BLaER1 (cell line): ENCODE measurements around the gene PRAC1.

ENCODE experiments used
- H3K27ac ChIP-seq: shearing (Covaris generic); formaldehyde crosslinking; 2 replicates; pipeline ENCODE4 v1.8.1; 2022
- H3K27me3 ChIP-seq: shearing (Covaris generic); formaldehyde crosslinking; 2 replicates; pipeline ENCODE4 v1.8.1; 2022
- H3K36me3 ChIP-seq: shearing (Covaris generic); formaldehyde crosslinking; 2 replicates; pipeline ENCODE4 v1.8.1; 2022
- H3K4me1 ChIP-seq: shearing (Covaris generic); formaldehyde crosslinking; 2 replicates; pipeline ENCODE4 v1.8.1; 2022
- H3K4me2 ChIP-seq: shearing (Covaris generic); formaldehyde crosslinking; 2 replicates; pipeline ENCODE4 v1.8.1; 2022
- H3K4me3 ChIP-seq: shearing (Covaris generic); formaldehyde crosslinking; 2 replicates; pipeline ENCODE4 v1.8.1; 2022
- H3K9ac ChIP-seq: shearing (Covaris generic); formaldehyde crosslinking; 2 replicates; pipeline ENCODE4 v1.8.1; 2022
- H3K9me3 ChIP-seq: shearing (Covaris generic); formaldehyde crosslinking; 2 replicates; pipeline ENCODE4 v1.8.1; 2022
- H4K20me1 ChIP-seq: shearing (Covaris generic); formaldehyde crosslinking; 2 replicates; pipeline ENCODE4 v1.8.1; 2022
- Cebpa-rat ChIP-seq: shearing (Covaris generic); IDR thresholded peaks from 2 replicates; pipeline ENCODE4 v1.8.1; 2022

PRAC1 gene

DNA sequence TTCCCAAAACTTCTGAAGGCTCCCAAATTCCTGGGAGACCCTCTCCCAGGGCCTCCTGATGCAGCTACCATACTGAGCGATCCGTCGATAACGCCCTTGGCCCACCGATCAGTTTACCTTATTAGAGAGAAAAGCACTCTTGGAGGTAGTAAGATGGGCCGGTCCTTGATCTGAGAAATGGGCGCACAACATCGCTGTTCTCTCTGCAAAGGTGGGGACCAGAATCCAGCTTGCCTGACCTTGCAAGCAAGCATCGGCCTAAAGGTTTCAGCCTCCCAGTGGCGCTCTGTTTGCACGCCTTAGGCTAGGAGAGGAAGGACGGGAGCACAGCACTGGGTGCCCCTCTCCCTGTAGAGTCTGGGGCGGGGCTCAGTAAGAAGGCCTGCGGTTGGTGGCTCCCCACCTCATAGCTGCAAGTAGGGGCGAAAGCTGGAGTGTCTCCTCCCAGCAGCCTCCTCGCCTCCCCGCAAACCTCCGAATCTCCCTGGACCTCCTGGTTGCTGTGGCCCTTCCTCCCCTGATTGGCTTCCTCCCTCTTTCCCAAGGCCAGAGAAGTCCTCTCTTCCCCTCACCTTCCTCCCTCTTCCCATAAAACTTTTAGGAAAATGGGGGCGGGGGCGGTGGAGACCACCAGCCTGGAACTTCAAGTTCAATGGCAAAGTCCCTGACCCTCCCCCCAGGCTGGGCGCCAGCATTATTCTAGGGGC lies at the start of gene PRAC1:
PRAC1 (minus strand) TSS at position 318 of the 707 bp plus-strand sequence; CDS start at position 192, 126 bp downstream.
- H4K20me1 ChIP-seq, result peaks cover 97% of the 10 kb centered on the region
- no peaks in the 10 kb centered on the region for H3K4me1 ChIP-seq
- TF ChIP-seq Cebpa-rat, result no peak
- no peak within 1 kb of the TSS for H3K4me3 ChIP-seq
- no peak within 1 kb of the TSS for H3K4me2 ChIP-seq
- peaks cover 18% of the 10 kb centered on the region for H3K9me3 ChIP-seq
- no peak within 1 kb of the TSS for H3K27ac ChIP-seq
- H3K27me3 ChIP-seq, result peaks cover 100% of the 10 kb centered on the region
- no peaks in the 10 kb centered on the region for H3K36me3 ChIP-seq
- no peak within 1 kb of the TSS for H3K9ac ChIP-seq

GRCh38 chr17:48770954-48771353 lies 48.6 kb upstream of the PRAC1 start:
- Histone ChIP-seq H3K4me1 (peaks cover 66% of the 10 kb centered on the region), H3K9me3 (peaks cover 8% of the 10 kb centered on the region), H3K27me3 (no peaks in the 10 kb centered on the region), H3K4me2 (peak overlapping the region; percentile 75), H3K36me3 (no peaks in the 10 kb centered on the region), H3K9ac (no peak overlapping the region), H3K4me3 (no peak overlapping the region), H3K27ac (no peak overlapping the region; the same call in 1 of the 2 replicates), H4K20me1 (no peaks in the 10 kb centered on the region)
- TF ChIP-seq Cebpa-rat, result peak; percentile 64

GRCh38 chr17:48769009-48769675 lies 46.8 kb upstream of the PRAC1 start:
- H3K4me2 ChIP-seq, result peak overlapping the region; percentile 75
- no peak overlapping the region for H3K27ac ChIP-seq

DNA sequence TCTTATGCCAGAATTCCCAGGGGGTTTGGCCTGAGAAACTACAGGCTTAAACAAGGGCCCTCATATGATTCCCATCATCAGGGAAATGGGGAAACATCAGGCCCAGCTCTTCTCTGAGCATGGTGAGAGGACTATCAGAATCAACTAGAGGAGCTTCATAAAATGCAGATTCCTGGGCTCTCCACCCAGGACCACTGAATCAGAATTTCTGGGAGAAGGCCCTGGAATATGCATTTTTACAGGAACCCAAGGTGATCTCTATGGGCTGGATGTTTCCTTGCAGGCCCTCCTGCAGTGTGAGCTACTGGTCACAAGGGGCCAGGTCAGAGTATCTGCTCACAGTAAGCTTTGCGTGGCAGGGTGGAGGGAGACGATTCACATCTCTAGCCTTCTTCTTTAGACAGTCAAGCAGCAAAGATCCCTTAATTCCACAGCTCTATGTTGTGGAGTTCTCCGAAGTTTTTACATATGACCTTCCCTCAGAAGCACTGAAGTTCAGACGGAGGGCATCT lies 45.0 kb upstream of the PRAC1 start:
- H3K9ac ChIP-seq, result no peak overlapping the region
- H4K20me1 ChIP-seq, result no peaks in the 10 kb centered on the region

More at GRCh38 chr17:48769009-48769675, 46.8 kb upstream of the PRAC1 start:
- TF ChIP-seq Cebpa-rat, result no peak
- no peaks in the 10 kb centered on the region for H3K27me3 ChIP-seq
- no peak overlapping the region for H3K9ac ChIP-seq
- H3K9me3 ChIP-seq, result no peaks in the 10 kb centered on the region
- no peaks in the 10 kb centered on the region for H3K36me3 ChIP-seq
- peaks cover 57% of the 10 kb centered on the region for H3K4me1 ChIP-seq
- no peaks in the 10 kb centered on the region for H4K20me1 ChIP-seq
- H3K4me3 ChIP-seq, result no peak overlapping the region

DNA sequence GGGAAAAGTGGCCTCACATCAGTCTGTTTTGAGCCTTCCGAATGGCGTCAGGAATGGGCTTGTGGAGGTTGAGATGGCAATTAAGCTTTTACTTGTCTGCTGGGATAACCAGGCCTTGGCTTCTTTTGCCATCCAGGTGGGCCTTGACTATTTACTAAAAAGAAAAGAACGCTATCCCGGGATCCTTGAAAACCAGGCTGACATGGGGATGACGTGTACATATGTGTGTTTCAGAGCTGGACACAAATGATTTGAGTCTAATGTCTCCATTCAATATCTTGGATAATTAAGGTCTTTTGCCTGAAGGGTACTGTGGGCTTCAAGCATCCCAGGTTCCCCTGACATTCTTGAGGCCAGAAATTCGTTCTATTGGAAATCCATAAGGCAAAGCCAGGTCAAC lies 38.8 kb upstream of the PRAC1 start:
- Histone ChIP-seq H3K36me3 (no peaks in the 10 kb centered on the region), H3K9ac (no peak overlapping the region), H3K9me3 (no peaks in the 10 kb centered on the region), H3K27ac (no peak overlapping the region), H4K20me1 (peaks cover 16% of the 10 kb centered on the region; the same call in 1 of the 2 replicates), H3K27me3 (peaks cover 40% of the 10 kb centered on the region), H3K4me2 (no peak overlapping the region), H3K4me3 (no peak overlapping the region), H3K4me1 (no peaks in the 10 kb centered on the region; the same call in 1 of the 2 replicates)
- no peak for TF ChIP-seq Cebpa-rat

More for the DNA sequence above, 45.0 kb upstream of the PRAC1 start:
- TF ChIP-seq Cebpa-rat, result no peak
- H3K27me3 ChIP-seq, result no peaks in the 10 kb centered on the region
- H3K27ac ChIP-seq, result no peak overlapping the region
- H3K4me3 ChIP-seq, result no peak overlapping the region
- no peak overlapping the region for H3K4me2 ChIP-seq
- no peaks in the 10 kb centered on the region for H3K36me3 ChIP-seq
- H3K9me3 ChIP-seq, result no peaks in the 10 kb centered on the region
- H3K4me1 ChIP-seq, result peaks cover 39% of the 10 kb centered on the region

DNA sequence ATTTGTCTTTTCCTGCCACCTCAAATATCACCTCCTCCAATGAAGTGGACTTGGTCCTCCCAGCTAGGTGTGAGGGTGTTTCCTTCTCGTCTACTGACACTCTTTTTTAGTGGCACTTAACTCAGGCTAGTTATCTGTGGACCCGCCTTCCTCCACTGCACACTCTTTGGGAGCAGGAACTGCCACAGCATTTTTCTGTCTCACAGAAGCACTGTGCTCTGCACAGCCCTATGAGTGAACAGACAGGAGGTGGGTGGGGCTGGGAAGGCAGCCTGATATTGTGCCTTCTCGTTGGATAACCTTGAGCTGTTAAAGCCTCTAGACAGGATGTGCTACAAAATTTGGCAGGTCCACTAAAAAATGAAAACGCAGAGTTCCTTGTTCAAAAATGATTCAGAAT lies 38.1 kb upstream of the PRAC1 start:
- H3K9ac ChIP-seq, result no peak overlapping the region
- H3K9me3 ChIP-seq, result no peaks in the 10 kb centered on the region
- peaks cover 47% of the 10 kb centered on the region for H3K27me3 ChIP-seq
- H3K36me3 ChIP-seq, result no peaks in the 10 kb centered on the region
- peaks cover 23% of the 10 kb centered on the region; the same call in 1 of the 2 replicates for H4K20me1 ChIP-seq
- no peaks in the 10 kb centered on the region; the same call in 1 of the 2 replicates for H3K4me1 ChIP-seq
- TF ChIP-seq Cebpa-rat, result no peak
- no peak overlapping the region for H3K4me3 ChIP-seq
- H3K4me2 ChIP-seq, result no peak overlapping the region
- no peak overlapping the region for H3K27ac ChIP-seq

DNA sequence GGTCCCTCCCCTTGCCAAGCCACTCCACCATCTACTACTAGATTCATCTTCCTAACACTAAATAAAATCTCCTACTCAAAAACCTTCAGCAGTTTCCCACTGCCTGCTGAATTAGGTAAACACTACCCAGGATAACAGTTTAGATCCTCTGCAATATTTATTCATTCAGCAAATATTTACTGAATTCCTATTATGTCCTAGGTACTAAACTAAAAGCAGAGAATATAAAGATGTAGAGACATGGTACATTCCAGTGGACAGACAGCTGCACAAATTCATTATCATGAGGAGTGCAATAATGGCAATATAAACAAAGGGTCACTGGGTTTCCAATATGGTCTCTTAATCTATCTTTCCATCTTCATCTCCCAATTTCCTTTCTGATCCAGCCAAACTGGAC lies 37.0 kb upstream of the PRAC1 start:
- no peak overlapping the region for H3K9ac ChIP-seq
- peaks cover 58% of the 10 kb centered on the region for H3K27me3 ChIP-seq
- H4K20me1 ChIP-seq, result peaks cover 34% of the 10 kb centered on the region
- no peaks in the 10 kb centered on the region; the same call in 1 of the 2 replicates for H3K4me1 ChIP-seq
- no peak overlapping the region for H3K4me3 ChIP-seq
- H3K9me3 ChIP-seq, result no peaks in the 10 kb centered on the region; the same call in 1 of the 2 replicates
- H3K27ac ChIP-seq, result no peak overlapping the region
- TF ChIP-seq Cebpa-rat, result no peak
- H3K4me2 ChIP-seq, result no peak overlapping the region
- H3K36me3 ChIP-seq, result no peaks in the 10 kb centered on the region

- Histone ChIP-seq H4K20me1 (peaks cover 52% of the 10 kb centered on the region), H3K4me2 (no peak overlapping the region), H3K36me3 (no peaks in the 10 kb centered on the region), H3K4me1 (no peaks in the 10 kb centered on the region; the same call in 1 of the 2 replicates), H3K27me3 (peaks cover 76% of the 10 kb centered on the region), H3K27ac (no peak overlapping the region), H3K9ac (no peak overlapping the region), H3K4me3 (no peak overlapping the region), H3K9me3 (no peaks in the 10 kb centered on the region; the same call in 1 of the 2 replicates)
- no peak for TF ChIP-seq Cebpa-rat
These were observed 35.2 kb upstream of the PRAC1 start for GRCh38 chr17:48757524-48757961.

- Histone ChIP-seq H3K27me3 (peaks cover 79% of the 10 kb centered on the region), H3K27ac (no peak overlapping the region), H3K4me3 (no peak overlapping the region), H3K4me2 (no peak overlapping the region), H3K9me3 (no peaks in the 10 kb centered on the region; the same call in 1 of the 2 replicates), H4K20me1 (peaks cover 59% of the 10 kb centered on the region), H3K36me3 (no peaks in the 10 kb centered on the region), H3K9ac (no peak overlapping the region), H3K4me1 (no peaks in the 10 kb centered on the region; the same call in 1 of the 2 replicates)
- TF ChIP-seq Cebpa-rat, result no peak
These were observed 34.5 kb upstream of the PRAC1 start for GRCh38 chr17:48756830-48757251.

GRCh38 chr17:48755356-48755755 lies 33.0 kb upstream of the PRAC1 start:
- no peak overlapping the region for H3K4me3 ChIP-seq

More at GRCh38 chr17:48755356-48755755, 33.0 kb upstream of the PRAC1 start:
- H3K9me3 ChIP-seq, result no peaks in the 10 kb centered on the region; the same call in 1 of the 2 replicates
- no peaks in the 10 kb centered on the region for H3K36me3 ChIP-seq
- peaks cover 73% of the 10 kb centered on the region for H4K20me1 ChIP-seq
- TF ChIP-seq Cebpa-rat, result no peak
- no peak overlapping the region for H3K4me2 ChIP-seq
- no peak overlapping the region for H3K27ac ChIP-seq
- H3K4me1 ChIP-seq, result no peaks in the 10 kb centered on the region; the same call in 1 of the 2 replicates
- no peak overlapping the region for H3K9ac ChIP-seq
- H3K27me3 ChIP-seq, result peaks cover 85% of the 10 kb centered on the region
